ENCODE data around the gene THADA.
A peak's percentile ranks its signal among the peaks of the same experiment; 100 is the strongest.

THADA gene

GRCh38 chr2:43569921-43570320 is 25.9 kb downstream of the THADA start:
- Histone ChIP-seq H3K27me3 (ENCODE audit: insufficient read depth, low read depth) (no peaks in the 10 kb centered on the region), H3K27ac (no peak overlapping the region), H3K4me2 (no peak overlapping the region), H3K79me2 (ENCODE audit: insufficient read depth, low read depth) (no peaks in the 10 kb centered on the region), H3K4me1 (ENCODE audit: low read depth, poor library complexity, severe bottlenecking) (peaks cover 53% of the 10 kb centered on the region), H4K20me1 (ENCODE audit: insufficient read depth) (no peaks in the 10 kb centered on the region), H2AFZ (ENCODE audit: low read depth) (no peak overlapping the region), H3K9ac (no peak overlapping the region), H3K4me3 (IDR thresholded peaks at IDR 0.05; ENCODE audit: insufficient read depth, low read depth, low read length) (no peak overlapping the region), H3K36me3 (ENCODE audit: insufficient read depth) (peaks cover 4% of the 10 kb centered on the region; the same call in 1 of the 2 replicates)
- TF ChIP-seq, protein P1, sequence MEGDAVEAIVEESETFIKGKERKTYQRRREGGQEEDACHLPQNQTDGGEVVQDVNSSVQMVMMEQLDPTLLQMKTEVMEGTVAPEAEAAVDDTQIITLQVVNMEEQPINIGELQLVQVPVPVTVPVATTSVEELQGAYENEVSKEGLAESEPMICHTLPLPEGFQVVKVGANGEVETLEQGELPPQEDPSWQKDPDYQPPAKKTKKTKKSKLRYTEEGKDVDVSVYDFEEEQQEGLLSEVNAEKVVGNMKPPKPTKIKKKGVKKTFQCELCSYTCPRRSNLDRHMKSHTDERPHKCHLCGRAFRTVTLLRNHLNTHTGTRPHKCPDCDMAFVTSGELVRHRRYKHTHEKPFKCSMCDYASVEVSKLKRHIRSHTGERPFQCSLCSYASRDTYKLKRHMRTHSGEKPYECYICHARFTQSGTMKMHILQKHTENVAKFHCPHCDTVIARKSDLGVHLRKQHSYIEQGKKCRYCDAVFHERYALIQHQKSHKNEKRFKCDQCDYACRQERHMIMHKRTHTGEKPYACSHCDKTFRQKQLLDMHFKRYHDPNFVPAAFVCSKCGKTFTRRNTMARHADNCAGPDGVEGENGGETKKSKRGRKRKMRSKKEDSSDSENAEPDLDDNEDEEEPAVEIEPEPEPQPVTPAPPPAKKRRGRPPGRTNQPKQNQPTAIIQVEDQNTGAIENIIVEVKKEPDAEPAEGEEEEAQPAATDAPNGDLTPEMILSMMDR (conservative IDR thresholded peaks at IDR 0.05; ENCODE audit: low read depth, low read length), result no peak

- Histone ChIP-seq H3K4me2 (no peak overlapping the region), H3K9ac (no peak overlapping the region), H3K27me3 (ENCODE audit: insufficient read depth, low read depth) (no peaks in the 10 kb centered on the region), H3K27ac (no peak overlapping the region), H3K36me3 (ENCODE audit: insufficient read depth) (peaks cover 4% of the 10 kb centered on the region; the same call in 1 of the 2 replicates), H3K4me3 (IDR thresholded peaks at IDR 0.05; ENCODE audit: insufficient read depth, low read depth, low read length) (no peak overlapping the region), H3K79me2 (ENCODE audit: insufficient read depth, low read depth) (no peaks in the 10 kb centered on the region), H3K4me1 (ENCODE audit: low read depth, poor library complexity, severe bottlenecking) (peaks cover 64% of the 10 kb centered on the region), H2AFZ (ENCODE audit: low read depth) (no peak overlapping the region), H4K20me1 (ENCODE audit: insufficient read depth) (no peaks in the 10 kb centered on the region)
- TF ChIP-seq, protein P1 (conservative IDR thresholded peaks at IDR 0.05; ENCODE audit: low read depth, low read length), result no peak
Observed at GRCh38 chr2:43568228-43568627, 27.6 kb downstream of the THADA start.

GRCh38 chr2:43566461-43566729 is 29.4 kb downstream of the THADA start:
- Histone ChIP-seq H3K79me2 (ENCODE audit: insufficient read depth, low read depth) (no peaks in the 10 kb centered on the region), H4K20me1 (ENCODE audit: insufficient read depth) (no peaks in the 10 kb centered on the region), H3K4me3 (IDR thresholded peaks at IDR 0.05; ENCODE audit: insufficient read depth, low read depth, low read length) (no peak overlapping the region), H3K27ac (no peak overlapping the region), H2AFZ (ENCODE audit: low read depth) (no peak overlapping the region), H3K27me3 (ENCODE audit: insufficient read depth, low read depth) (no peaks in the 10 kb centered on the region), H3K36me3 (ENCODE audit: insufficient read depth) (no peaks in the 10 kb centered on the region), H3K9ac (no peak overlapping the region), H3K4me2 (peak overlapping the region; percentile 40; the same call in 1 of the 2 replicates), H3K4me1 (ENCODE audit: low read depth, poor library complexity, severe bottlenecking) (peaks cover 65% of the 10 kb centered on the region)
- TF ChIP-seq, protein P1 (conservative IDR thresholded peaks at IDR 0.05; ENCODE audit: low read depth, low read length), result no peak

- Histone ChIP-seq H4K20me1 (ENCODE audit: insufficient read depth) (peaks cover 3% of the 10 kb centered on the region; the same call in 1 of the 2 replicates), H3K27ac (no peak overlapping the region)
- TF ChIP-seq, protein P1 (conservative IDR thresholded peaks at IDR 0.05; ENCODE audit: low read depth, low read length), result no peak
Observed at GRCh38 chr2:43563679-43564078, 32.2 kb downstream of the THADA start.

More at GRCh38 chr2:43563679-43564078, 32.2 kb downstream of the THADA start:
- Histone ChIP-seq H3K79me2 (ENCODE audit: insufficient read depth, low read depth) (no peaks in the 10 kb centered on the region), H3K4me2 (no peak overlapping the region), H3K4me3 (IDR thresholded peaks at IDR 0.05; ENCODE audit: insufficient read depth, low read depth, low read length) (no peak overlapping the region), H2AFZ (ENCODE audit: low read depth) (no peak overlapping the region), H3K27me3 (ENCODE audit: insufficient read depth, low read depth) (no peaks in the 10 kb centered on the region), H3K4me1 (ENCODE audit: low read depth, poor library complexity, severe bottlenecking) (peaks cover 76% of the 10 kb centered on the region), H3K36me3 (ENCODE audit: insufficient read depth) (no peaks in the 10 kb centered on the region), H3K9ac (no peak overlapping the region)

All from KMS-11 (cell line).